ENCODE measurements around the gene TH. TPM values are rescaled to one million over a fixed set of nuclear protein-coding genes. Genes with fewer than 3 reads are reported as not detected.

TH gene
- total and polyA plus RNA-seq, 3 donors from 2014 or later, result 1.1 to 2.0 (median 1.2) TPM

- no peak for TF ChIP-seq POLR2A (IDR thresholded peaks at IDR 0.05)
- TF ChIP-seq, protein P1, sequence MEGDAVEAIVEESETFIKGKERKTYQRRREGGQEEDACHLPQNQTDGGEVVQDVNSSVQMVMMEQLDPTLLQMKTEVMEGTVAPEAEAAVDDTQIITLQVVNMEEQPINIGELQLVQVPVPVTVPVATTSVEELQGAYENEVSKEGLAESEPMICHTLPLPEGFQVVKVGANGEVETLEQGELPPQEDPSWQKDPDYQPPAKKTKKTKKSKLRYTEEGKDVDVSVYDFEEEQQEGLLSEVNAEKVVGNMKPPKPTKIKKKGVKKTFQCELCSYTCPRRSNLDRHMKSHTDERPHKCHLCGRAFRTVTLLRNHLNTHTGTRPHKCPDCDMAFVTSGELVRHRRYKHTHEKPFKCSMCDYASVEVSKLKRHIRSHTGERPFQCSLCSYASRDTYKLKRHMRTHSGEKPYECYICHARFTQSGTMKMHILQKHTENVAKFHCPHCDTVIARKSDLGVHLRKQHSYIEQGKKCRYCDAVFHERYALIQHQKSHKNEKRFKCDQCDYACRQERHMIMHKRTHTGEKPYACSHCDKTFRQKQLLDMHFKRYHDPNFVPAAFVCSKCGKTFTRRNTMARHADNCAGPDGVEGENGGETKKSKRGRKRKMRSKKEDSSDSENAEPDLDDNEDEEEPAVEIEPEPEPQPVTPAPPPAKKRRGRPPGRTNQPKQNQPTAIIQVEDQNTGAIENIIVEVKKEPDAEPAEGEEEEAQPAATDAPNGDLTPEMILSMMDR (IDR thresholded peaks at IDR 0.05), result no peak
- Histone ChIP-seq H3K4me1 (no peaks in the 10 kb centered on the region), H3K4me3 (no peak within 1 kb of the TSS), H3K9me3 (no peaks in the 10 kb centered on the region), H3K27ac (no peak within 1 kb of the TSS), H3K36me3 (ENCODE audit: low read depth, missing control alignments) (no peaks in the 10 kb centered on the region), H3K27me3 (no peaks in the 10 kb centered on the region)
- intact Hi-C loops (cut with DNase I; ENCODE audit: low total_unique reads), result no loop called here
- WGBS, 2 donors, result 91 to 97% methylated on average over 5 to 13 of the region's 13 CpGs
- DNase-seq, result no peak
Measured at GRCh38 chr11:2160736-2161259, 10.8 kb downstream of the TH start, which contains the start of gene INS. Gene INS, minus strand, starts transcription at chr11:2161209. Its CDS starts 238 bp downstream, at chr11:2160971.

- intact Hi-C loops (cut with DNase I; ENCODE audit: low total_unique reads), result loop anchor here (2.0 to 10.0 kb wide), 3 partner anchors 325 to 505 kb away; partner anchors contain the start of genes SYT8 and TNNI2
- no peak overlapping the region for H3K4me3 ChIP-seq
- H3K27me3 ChIP-seq, result no peaks in the 10 kb centered on the region
- no peaks in the 10 kb centered on the region for H3K9me3 ChIP-seq
- no peaks in the 10 kb centered on the region for H3K4me1 ChIP-seq
- H3K36me3 ChIP-seq (ENCODE audit: low read depth, missing control alignments), result no peaks in the 10 kb centered on the region
- no peak for DNase-seq
- TF ChIP-seq, protein P1 (IDR thresholded peaks at IDR 0.05), result no peak
- TF ChIP-seq POLR2A (IDR thresholded peaks at IDR 0.05), result no peak
- no peak overlapping the region for H3K27ac ChIP-seq
- 87% methylated on average over 17 to 36 of the region's 36 CpGs for WGBS, 2 donors
Measured at GRCh38 chr11:2159536-2160413, 11.8 kb downstream of the TH start.

DNA sequence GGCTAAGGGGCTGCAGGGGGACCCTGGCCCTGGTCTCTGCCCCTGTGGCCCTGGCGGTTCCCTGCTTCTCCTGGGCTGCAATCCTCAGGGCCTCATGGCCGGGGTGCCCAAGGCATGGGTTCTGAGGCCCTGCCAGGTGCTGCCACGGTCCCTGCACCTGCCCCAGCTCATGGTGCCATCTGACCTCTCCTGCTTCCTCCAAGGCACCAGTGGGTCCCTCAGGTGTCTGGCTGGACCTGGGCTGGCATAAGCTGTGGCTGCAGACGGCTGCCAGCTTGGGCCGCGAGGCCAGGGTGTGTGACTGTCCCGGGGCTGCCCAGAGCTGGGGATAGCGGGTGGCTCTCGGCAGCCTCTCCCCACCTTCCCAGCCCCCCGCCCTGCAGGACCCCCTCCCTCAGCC, 12.6 kb downstream of the TH start:
- Histone ChIP-seq H3K36me3 (ENCODE audit: low read depth, missing control alignments) (no peaks in the 10 kb centered on the region), H3K27me3 (no peaks in the 10 kb centered on the region), H3K27ac (no peak overlapping the region), H3K4me3 (no peak overlapping the region), H3K4me1 (no peaks in the 10 kb centered on the region), H3K9me3 (no peaks in the 10 kb centered on the region)
- no peak for DNase-seq
- intact Hi-C loops (cut with DNase I; ENCODE audit: low total_unique reads), result loop anchor here (2.0 to 10.0 kb wide), 3 partner anchors 324 to 504 kb away; partner anchors contain the start of genes SYT8 and TNNI2
- 88% methylated on average over 10 of the region's 10 CpGs; no CpG with 5 or more reads in 1 of the 2 donors for WGBS, 2 donors
- TF ChIP-seq POLR2A (IDR thresholded peaks at IDR 0.05), result no peak
- TF ChIP-seq, protein P1 (IDR thresholded peaks at IDR 0.05), result no peak

GRCh38 chr11:2158296-2158737, 13.3 kb downstream of the TH start:
- Histone ChIP-seq H3K4me3 (no peak overlapping the region), H3K27me3 (no peaks in the 10 kb centered on the region), H3K27ac (no peak overlapping the region), H3K9me3 (no peaks in the 10 kb centered on the region), H3K36me3 (ENCODE audit: low read depth, missing control alignments) (no peaks in the 10 kb centered on the region), H3K4me1 (no peaks in the 10 kb centered on the region)
- intact Hi-C loops (cut with DNase I; ENCODE audit: low total_unique reads), result loop anchor here (2.0 to 10.0 kb wide), 3 partner anchors 324 to 504 kb away; partner anchors contain the start of genes SYT8 and TNNI2
- DNase-seq, result no peak
- 64 to 80% methylated on average over 1 to 13 of the region's 13 CpGs for WGBS, 2 donors
- TF ChIP-seq, protein P1 (IDR thresholded peaks at IDR 0.05), result no peak
- no peak for TF ChIP-seq POLR2A (IDR thresholded peaks at IDR 0.05)
